SK-N-SH treated with all-trans-retinoic acid at 6 μM for 48 hours (cell line): Measurements from ENCODE around the gene DYTN.

Source experiments
- ATAC-seq: fragments of 200-7000 bp; cut with Tn5 transposase; 3 replicates; pipeline ENCODE4 v1.9.1; 2020; ENCODE audit warnings: mild to moderate bottlenecking, moderate library complexity
- ARNTL ChIP-seq: fragments of 450-650 bp; formaldehyde crosslinking; IDR thresholded peaks from 2 replicates; pipeline ENCODE4 v1.5.0; 2020; ENCODE audit warnings: low read depth, mild to moderate bottlenecking, moderate library complexity, borderline replicate concordance
- BACH2 ChIP-seq: fragments of 250-450 bp; sonication (Bioruptor Pico); IDR thresholded peaks from 2 replicates; pipeline ENCODE4 v1.9.0; 2021; ENCODE audit warnings: mild to moderate bottlenecking, borderline replicate concordance
- CREB5 ChIP-seq: fragments of 250-450 bp; sonication (Bioruptor Pico); IDR thresholded peaks from 2 replicates; pipeline ENCODE4 v1.5.1; 2020; ENCODE audit warnings: low read depth, mild to moderate bottlenecking, moderate library complexity
- CSDC2 ChIP-seq: fragments of 250-450 bp; sonication (Bioruptor Pico); IDR thresholded peaks from 2 replicates; pipeline ENCODE4 v1.5.0; 2020; ENCODE audit warnings: mild to moderate bottlenecking, moderate library complexity
- CSRNP3 ChIP-seq: fragments of 250-450 bp; sonication (Bioruptor Pico); IDR thresholded peaks from 2 replicates; pipeline ENCODE4 v1.5.1; 2021; ENCODE audit warnings: mild to moderate bottlenecking, moderate library complexity
- GLIS3 ChIP-seq: fragments of 250-450 bp; sonication (Bioruptor Pico); IDR thresholded peaks from 2 replicates; pipeline ENCODE4 v1.5.0; 2020; ENCODE audit warnings: mild to moderate bottlenecking, moderate library complexity
- ISL1 ChIP-seq: fragments of 250-450 bp; sonication (Bioruptor Pico); IDR thresholded peaks from 2 replicates; pipeline ENCODE4 v2.1.2; 2022; ENCODE audit warnings: mild to moderate bottlenecking, moderate library complexity
- OSR1 ChIP-seq: fragments of 250-450 bp; sonication (Bioruptor Pico); IDR thresholded peaks from 2 replicates; pipeline ENCODE4 v1.8.0; 2022; ENCODE audit warnings: moderate library complexity, mild to moderate bottlenecking, inconsistent platforms
- POU6F1 ChIP-seq: fragments of 250-450 bp; sonication (Bioruptor Pico); IDR thresholded peaks from 2 replicates; pipeline ENCODE4 v1.8.0; 2021; ENCODE audit warnings: low read depth, mild to moderate bottlenecking, moderate library complexity, borderline replicate concordance
- PPARA ChIP-seq: fragments of 250-450 bp; sonication (Bioruptor Pico); IDR thresholded peaks from 2 replicates; pipeline ENCODE4 v1.5.0; 2020; ENCODE audit warnings: mild to moderate bottlenecking, borderline replicate concordance
- RARB ChIP-seq: fragments of 250-450 bp; sonication (Bioruptor Pico); IDR thresholded peaks from 2 replicates; pipeline ENCODE4 v1.8.0; 2021; ENCODE audit warnings: mild to moderate bottlenecking, moderate library complexity
- TCF4 ChIP-seq: fragments of 250-450 bp; sonication (Bioruptor Pico); IDR thresholded peaks from 2 replicates; pipeline ENCODE4 v1.8.0; 2021; ENCODE audit warnings: mild to moderate bottlenecking, moderate library complexity, borderline replicate concordance
- ZC3H10 ChIP-seq: fragments of 250-450 bp; sonication (Bioruptor Pico); IDR thresholded peaks from 2 replicates; pipeline ENCODE4 v1.5.1; 2021; ENCODE audit warnings: mild to moderate bottlenecking, moderate library complexity
- ZFP3 ChIP-seq: fragments of 250-450 bp; sonication (Bioruptor Pico); IDR thresholded peaks from 2 replicates; pipeline ENCODE4 v1.5.0; 2020; ENCODE audit warnings: mild to moderate bottlenecking, moderate library complexity
- ZNF565 ChIP-seq: fragments of 450-650 bp; formaldehyde crosslinking; conservative IDR thresholded peaks from 2 replicates; pipeline ENCODE4 v1.5.0; 2020; ENCODE audit warnings: low read depth, mild to moderate bottlenecking, moderate library complexity
- ZNF70 ChIP-seq: fragments of 450-650 bp; formaldehyde crosslinking; IDR thresholded peaks from 2 replicates; pipeline ENCODE4 v1.5.0; 2020; ENCODE audit warnings: mild to moderate bottlenecking, moderate library complexity
- ZNF8 ChIP-seq: fragments of 450-650 bp; formaldehyde crosslinking; IDR thresholded peaks from 2 replicates; pipeline ENCODE4 v1.5.0; 2020; ENCODE audit warnings: mild to moderate bottlenecking, moderate library complexity
- TF ChIP-seq, protein P1 (sequence below): fragments of 250-450 bp; sonication (Bioruptor Pico); IDR thresholded peaks from 2 replicates; pipeline ENCODE4 v1.5.0; 2020; ENCODE audit warnings: mild to moderate bottlenecking, moderate library complexity
- TF ChIP-seq, protein P2 (sequence below): fragments of 250-450 bp; sonication (Bioruptor Pico); IDR thresholded peaks from 2 replicates; pipeline ENCODE4 v1.8.0; 2020; ENCODE audit warnings: mild to moderate bottlenecking, moderate library complexity, borderline replicate concordance

Gene DYTN

DNA sequence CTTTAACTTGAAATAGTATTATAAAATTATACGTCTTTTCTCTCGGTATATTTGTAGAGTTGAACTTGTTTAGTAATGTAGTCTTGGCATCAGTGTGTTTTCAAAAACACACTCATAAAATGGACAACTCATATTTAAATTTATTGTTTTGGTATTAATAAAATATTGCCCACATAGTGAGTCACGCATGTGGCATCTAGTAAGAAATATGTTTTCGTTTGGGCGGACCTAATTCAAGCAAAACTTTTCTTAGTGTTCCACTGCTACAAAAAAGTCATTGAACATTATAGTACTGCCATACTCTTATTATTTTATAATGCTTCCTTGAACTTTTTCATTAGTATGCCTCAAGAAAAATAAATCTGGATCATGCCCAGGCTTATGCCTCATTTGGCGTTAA, 107.0 kb downstream of the DYTN start:
- TF ChIP-seq ZNF70 (CRISPR knock-in tag) (no peak), ARNTL (no peak), OSR1 (CRISPR knock-in tag) (no peak), GLIS3 (CRISPR knock-in tag) (no peak), ZC3H10 (CRISPR knock-in tag) (no peak)
- no peak for ATAC-seq

- ATAC-seq, result no peak
- no peak for TF ChIP-seq CREB5 (CRISPR knock-in tag)
- TF ChIP-seq TCF4 (CRISPR knock-in tag), result no peak
- no peak for TF ChIP-seq CSRNP3 (CRISPR knock-in tag)
- TF ChIP-seq OSR1 (CRISPR knock-in tag), result no peak
- no peak for TF ChIP-seq ZNF70 (CRISPR knock-in tag)
- TF ChIP-seq ZNF8 (CRISPR knock-in tag), result no peak
- TF ChIP-seq ISL1 (CRISPR knock-in tag), result no peak
- TF ChIP-seq, protein P1, sequence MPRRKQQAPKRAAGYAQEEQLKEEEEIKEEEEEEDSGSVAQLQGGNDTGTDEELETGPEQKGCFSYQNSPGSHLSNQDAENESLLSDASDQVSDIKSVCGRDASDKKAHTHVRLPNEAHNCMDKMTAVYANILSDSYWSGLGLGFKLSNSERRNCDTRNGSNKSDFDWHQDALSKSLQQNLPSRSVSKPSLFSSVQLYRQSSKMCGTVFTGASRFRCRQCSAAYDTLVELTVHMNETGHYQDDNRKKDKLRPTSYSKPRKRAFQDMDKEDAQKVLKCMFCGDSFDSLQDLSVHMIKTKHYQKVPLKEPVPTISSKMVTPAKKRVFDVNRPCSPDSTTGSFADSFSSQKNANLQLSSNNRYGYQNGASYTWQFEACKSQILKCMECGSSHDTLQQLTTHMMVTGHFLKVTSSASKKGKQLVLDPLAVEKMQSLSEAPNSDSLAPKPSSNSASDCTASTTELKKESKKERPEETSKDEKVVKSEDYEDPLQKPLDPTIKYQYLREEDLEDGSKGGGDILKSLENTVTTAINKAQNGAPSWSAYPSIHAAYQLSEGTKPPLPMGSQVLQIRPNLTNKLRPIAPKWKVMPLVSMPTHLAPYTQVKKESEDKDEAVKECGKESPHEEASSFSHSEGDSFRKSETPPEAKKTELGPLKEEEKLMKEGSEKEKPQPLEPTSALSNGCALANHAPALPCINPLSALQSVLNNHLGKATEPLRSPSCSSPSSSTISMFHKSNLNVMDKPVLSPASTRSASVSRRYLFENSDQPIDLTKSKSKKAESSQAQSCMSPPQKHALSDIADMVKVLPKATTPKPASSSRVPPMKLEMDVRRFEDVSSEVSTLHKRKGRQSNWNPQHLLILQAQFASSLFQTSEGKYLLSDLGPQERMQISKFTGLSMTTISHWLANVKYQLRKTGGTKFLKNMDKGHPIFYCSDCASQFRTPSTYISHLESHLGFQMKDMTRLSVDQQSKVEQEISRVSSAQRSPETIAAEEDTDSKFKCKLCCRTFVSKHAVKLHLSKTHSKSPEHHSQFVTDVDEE (CRISPR knock-in tag), result no peak
- TF ChIP-seq ZFP3 (CRISPR knock-in tag), result no peak
- no peak for TF ChIP-seq ZNF565 (CRISPR knock-in tag)
- no peak for TF ChIP-seq CSDC2 (CRISPR knock-in tag)
- TF ChIP-seq POU6F1 (CRISPR knock-in tag), result no peak
- TF ChIP-seq ARNTL, result no peak
- no peak for TF ChIP-seq RARB (CRISPR knock-in tag)
- TF ChIP-seq BACH2, result no peak
- no peak for TF ChIP-seq PPARA (CRISPR knock-in tag)
- no peak for TF ChIP-seq GLIS3 (CRISPR knock-in tag)
- TF ChIP-seq, protein P2, sequence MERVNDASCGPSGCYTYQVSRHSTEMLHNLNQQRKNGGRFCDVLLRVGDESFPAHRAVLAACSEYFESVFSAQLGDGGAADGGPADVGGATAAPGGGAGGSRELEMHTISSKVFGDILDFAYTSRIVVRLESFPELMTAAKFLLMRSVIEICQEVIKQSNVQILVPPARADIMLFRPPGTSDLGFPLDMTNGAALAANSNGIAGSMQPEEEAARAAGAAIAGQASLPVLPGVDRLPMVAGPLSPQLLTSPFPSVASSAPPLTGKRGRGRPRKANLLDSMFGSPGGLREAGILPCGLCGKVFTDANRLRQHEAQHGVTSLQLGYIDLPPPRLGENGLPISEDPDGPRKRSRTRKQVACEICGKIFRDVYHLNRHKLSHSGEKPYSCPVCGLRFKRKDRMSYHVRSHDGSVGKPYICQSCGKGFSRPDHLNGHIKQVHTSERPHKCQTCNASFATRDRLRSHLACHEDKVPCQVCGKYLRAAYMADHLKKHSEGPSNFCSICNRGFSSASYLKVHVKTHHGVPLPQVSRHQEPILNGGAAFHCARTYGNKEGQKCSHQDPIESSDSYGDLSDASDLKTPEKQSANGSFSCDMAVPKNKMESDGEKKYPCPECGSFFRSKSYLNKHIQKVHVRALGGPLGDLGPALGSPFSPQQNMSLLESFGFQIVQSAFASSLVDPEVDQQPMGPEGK, result no peak
These were observed 107.7 kb downstream of the DYTN start for GRCh38 chr2:206610451-206610850.

DNA sequence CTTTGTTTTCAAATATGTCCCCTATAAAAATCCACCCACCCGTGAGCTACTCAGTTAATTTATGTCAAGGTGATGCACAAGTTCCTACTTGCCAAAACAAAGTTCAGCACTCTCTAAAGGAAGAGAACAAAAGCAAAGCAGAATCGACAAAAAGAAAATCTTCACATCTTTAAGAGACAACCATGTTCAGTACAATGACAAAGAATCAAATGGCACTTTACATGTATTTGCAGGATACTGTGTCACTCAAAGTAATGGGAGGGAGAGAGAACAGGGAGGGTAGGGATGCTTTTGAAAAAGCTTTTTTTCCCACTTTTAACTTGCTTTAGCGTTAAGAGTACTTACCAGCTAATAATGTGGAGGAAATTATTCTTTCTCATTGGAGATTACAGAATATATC, 115.0 kb downstream of the DYTN start:
- TF ChIP-seq TCF4 (CRISPR knock-in tag) (no peak), ZNF8 (CRISPR knock-in tag) (no peak), RARB (CRISPR knock-in tag) (no peak), ARNTL (no peak)
- no peak for ATAC-seq
